HG03378 (cell line): ENCODE results near the gene PHF14.
"Not testable (repeated sequence)": the region's sequence is repeated elsewhere in the genome, so short reads cannot be mapped to it uniquely, and the experiment has no call there.

ENCODE experiments used
- ATAC-seq: cut with Tn5 transposase; IDR thresholded peaks from one replicate; pipeline ENCODE4 v1.9.1; 2021; ENCODE audit warnings: mild to moderate bottlenecking, moderate library complexity; ENCODE audit not compliant: unreplicated experiment

PHF14 gene

DNA sequence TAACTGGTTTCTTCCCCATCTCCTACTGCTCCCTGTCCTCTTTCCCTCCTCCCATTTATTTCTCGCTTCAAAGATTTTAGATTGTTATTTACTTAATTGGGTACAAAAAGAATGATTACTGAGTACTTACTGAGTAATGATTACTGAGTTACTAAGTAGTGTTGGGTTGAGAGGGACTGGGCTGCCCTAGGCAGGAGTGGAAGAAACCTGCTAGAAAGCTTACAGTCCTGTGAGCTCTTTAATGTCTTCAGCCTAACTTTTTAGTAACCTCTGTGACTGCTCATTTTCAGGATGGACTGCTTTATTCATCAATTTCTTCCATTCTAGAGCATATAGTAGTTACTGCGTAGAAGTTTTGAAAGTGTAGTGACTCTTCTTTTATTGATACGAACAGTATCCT, 7.6 kb downstream of the PHF14 start:
- no peak for ATAC-seq

DNA sequence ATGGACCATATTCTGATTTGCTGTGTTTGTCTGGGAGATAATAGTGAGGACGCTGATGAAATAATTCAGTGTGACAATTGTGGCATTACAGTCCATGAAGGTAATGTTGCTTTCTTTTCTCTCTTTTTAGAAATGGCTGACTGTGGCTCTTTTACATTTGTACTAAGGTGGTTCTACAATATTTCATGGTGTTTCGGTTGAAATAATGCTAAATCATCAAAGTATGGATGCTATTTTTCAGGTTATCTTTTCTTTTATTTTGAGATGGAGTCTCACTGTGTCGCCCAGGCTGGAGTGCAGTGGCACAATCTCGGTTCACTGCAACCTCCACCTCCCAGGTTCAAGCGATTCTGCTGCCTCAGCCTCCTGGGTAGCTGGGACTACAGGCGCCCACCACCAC, 17.1 kb downstream of the PHF14 start:
- ATAC-seq, result not testable (repeated sequence)

DNA sequence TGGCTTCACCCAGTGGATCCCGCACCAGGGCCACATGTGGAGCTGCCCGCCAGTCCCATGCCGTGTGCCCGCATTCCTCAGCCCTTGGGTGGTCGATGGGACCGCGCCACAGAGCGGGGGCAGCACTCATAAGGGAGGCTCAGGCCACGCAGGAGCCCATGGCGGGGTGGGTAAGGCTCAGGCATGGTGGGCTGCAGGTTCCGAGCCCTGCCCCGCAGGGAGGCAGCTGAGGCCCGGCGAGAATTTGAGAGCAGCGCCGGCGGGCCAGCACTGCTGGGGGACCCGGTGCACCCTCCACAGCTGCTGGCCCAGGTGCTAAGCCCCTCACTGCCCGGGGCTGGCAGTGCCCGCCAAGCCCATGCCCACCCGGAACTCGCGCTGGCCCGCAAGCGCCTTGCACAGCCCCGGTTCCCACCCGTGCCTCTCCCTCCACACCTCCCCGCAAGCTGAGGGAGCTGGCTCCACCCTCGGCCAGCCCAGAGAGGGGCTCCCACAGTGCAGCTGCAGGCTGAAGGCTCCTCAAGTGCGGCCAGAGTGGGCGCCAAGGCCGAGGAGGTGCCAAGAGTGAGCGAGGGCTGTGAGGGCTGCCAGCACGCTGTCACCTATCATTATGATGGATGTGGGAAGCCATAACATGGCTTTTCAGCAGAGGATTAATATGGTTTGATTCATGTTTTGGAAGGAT, 22.0 kb downstream of the PHF14 start:
- ATAC-seq, result not testable (repeated sequence)

DNA sequence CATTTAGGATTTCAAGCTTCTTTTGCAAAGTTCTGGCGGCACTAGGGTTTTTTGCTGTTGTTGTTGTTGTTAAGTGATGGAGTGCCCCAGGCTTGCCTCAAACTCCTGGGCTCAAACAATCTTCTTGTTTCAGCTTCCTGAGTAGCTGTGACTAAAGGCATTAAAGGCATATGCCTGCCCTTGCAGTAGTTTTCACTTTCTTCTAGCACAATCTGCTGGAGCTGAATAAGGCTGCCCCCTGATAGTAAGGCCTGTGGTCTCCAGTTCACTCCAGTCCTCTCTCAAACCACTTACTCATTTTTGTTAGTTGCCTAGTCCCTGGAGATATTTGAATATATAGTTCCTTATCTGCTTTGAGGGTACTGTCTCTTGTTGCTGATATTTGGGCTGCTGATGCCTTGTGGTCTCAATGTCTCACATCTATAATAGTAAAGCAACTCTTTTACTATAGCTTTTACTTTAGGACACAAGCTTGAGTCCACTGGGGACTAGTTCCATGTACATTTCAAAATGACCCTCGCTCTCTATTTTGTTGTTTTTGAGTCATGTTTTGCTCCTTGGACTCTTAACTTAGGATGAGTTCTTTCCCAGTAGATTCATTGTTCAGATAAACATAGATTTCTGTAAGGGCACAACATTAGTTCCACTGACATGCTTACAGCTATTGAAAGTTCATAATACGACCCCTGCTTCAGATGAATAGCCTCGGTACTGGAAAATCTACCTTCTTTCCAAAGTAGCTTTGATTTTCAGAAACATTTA, 25.5 kb downstream of the PHF14 start:
- no peak for ATAC-seq

DNA sequence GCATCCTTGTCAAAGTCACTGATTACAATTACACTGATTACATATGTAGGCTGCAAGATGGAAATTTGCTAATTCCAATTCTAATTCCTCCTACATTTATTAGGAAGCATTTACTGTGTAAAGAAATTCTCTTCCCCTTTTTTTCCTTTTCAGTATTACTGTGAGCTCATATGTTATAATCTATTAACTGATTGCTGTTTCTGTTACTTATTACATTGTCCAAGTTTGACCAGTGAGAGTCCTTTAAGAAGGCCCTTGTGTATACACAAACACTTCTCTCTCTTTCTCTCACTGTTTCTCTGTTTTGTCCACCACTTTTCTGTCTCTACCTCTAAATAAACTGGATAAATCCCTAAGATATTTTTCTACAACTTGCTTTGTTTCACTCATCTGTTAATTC, 31.5 kb downstream of the PHF14 start:
- ATAC-seq, result peak; percentile 67

DNA sequence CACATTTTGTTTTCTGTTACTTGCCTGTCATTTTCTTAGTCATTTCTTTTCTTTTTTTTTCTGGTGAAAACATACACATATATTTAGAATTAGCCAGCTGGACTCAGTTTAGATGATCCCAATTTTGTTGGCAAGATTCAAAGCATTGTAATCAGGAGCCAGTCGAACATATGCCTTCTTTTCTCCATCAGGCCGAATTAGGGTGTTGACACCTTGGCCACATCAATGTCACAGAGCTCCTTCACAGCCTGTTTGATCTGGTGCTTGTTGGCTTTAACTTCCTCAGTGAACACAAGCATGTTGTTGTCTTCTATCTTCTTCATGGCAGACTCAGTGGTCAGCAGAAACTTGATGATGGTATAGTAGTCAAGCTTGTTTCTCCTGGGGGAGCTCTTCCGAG, 32.6 kb downstream of the PHF14 start:
- ATAC-seq, result no peak

DNA sequence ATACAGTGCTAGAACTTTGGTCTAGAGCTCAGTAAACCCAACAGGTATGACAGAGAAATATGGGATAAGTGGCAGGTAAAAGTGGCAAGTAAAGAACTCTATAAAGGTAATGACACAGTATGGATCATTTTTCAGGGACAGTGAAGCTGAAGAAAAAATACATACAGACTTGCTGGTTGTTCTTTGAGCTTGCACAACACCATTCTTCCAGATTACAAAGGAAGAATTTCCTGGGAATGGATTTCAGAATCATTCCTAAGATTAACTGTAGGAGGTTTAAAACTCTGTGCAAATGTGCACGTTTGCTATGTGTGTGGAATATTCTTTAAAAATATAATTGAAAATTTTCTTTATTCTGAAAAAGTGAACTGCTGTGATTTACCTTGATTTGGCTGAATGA, 36.0 kb downstream of the PHF14 start:
- no peak for ATAC-seq

DNA sequence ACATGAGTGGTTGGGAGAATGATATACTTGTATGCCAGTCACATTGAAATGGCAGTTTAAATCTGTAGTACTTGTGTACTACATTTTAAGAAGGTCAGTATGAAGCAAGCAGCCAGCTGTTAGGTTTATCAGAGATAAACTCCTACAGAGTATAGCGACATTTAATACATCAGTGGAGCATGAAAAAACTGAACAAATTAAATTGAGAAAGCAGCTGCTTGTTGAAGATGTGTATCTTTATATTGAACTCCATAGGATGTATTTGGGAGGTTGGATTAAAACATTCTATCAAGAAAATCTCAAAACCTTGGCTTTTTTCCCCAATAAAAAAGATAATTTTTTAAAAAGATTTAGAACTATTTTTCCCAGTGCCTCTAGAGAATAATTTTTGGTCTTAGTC, 47.8 kb downstream of the PHF14 start:
- no peak for ATAC-seq

DNA sequence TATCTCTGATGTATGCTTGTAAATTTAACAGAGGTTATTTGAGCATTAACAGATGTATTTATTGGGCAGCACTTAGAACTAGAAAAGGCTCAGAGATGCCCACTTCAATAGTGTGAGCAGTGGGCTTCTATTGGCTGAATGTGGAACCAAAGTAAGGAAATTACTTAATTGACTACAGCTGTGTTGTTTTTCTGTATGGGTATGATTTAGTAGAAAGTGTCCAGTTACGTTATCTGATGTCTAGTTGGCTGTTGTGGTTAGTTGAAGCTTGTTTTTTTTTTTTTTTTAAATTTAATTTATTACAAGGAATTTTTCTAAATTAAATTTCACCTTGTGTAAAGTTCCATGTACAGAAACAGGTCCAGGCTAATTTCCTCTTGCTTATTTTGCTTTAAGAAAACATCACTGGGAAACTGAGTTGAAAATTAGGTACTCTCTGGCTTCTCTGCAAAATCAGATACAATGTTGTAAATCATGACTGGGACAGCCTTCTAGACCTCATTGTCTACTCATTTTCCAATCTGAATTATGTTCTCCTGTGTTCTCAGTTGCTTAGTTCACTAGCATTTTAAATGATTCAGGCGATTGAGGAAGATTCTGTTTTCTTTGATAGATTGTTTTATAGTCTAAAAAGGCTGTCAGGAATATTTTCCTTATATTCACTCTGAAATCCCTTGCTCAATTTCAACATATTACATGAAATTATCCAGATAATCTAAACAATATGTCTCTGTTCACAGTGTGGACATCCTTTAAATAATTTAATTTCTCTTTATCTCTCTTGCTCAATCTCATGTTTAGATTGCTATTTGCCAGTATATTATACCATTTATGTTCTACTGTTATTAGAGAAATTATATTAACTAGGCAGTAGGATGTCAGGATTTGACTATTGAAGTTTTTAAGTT, 53.0 kb downstream of the PHF14 start:
- ATAC-seq, result no peak

DNA sequence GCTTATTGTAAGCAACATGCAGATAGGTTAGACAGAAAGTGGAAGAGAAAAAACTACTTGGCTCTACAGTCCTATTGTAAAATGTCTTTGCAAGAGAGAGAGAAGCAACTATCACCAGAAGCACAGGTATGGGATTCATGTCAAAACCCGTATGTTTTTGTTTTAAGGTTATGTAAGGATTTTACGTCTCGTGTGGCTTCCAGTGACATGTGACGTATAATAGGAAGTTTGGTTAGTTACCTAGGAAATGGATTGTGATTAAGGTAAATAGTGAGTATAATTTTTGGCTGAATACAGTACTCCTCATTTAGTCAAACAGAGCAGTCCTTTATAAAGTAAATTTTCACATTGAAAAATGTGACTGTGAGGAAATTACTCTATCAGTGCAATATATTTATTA, 62.0 kb downstream of the PHF14 start:
- ATAC-seq, result no peak

DNA sequence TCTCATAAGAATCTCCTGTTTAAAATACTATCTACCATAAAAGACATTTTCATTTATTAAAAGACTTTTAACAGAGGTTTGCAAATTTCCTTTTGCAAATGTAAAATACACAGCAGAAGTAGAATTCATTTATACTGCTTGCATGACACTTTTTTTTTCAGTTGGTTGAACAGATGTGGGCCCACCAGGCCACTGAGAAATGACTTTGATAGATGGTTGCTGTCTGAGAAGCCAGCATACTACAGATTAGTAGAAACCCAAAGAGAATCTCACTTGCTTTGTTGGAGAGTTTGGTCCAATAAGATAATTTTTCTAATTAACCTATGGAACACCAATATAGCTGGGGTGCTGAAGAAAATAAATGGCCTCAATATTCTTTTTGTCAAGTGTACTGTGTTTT, 66.3 kb downstream of the PHF14 start:
- no peak for ATAC-seq

DNA sequence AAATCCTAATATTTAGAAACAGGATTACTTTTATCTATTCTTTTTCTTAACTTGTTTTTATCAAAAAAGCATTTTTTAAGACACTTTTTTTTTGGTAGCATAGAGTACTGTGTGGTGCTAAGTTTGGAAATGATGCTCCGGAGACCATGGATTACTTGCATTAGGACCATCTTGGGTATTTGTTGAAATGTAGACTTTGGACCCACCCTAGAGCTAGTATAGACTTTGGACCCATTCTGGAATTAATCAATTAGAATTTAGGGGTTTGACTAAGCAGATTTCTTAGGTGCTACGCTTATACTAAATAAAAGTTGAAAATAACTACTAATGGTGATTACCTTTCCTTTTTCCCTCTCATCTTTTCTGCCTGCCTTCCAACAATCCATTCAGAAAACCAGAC, 80.4 kb downstream of the PHF14 start:
- no peak for ATAC-seq

DNA sequence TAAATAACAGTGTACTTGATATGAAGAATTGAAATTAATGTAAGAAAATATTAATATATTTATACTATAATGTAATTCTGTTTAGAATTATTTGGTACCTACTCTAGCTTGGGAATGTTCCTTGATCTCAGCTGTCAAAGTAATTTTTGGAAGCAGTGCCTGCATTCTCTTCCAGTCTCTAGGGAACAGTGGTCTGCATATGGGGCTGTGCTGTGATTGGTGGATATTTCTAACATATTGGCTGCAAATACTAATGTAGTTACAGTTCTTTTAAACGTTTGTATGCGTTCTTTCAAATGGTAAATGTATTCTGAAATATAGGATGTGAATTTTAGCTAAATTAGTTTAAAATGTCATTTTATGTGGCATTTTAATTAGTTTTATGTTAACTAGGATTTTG, 87.2 kb downstream of the PHF14 start:
- ATAC-seq, result no peak

DNA sequence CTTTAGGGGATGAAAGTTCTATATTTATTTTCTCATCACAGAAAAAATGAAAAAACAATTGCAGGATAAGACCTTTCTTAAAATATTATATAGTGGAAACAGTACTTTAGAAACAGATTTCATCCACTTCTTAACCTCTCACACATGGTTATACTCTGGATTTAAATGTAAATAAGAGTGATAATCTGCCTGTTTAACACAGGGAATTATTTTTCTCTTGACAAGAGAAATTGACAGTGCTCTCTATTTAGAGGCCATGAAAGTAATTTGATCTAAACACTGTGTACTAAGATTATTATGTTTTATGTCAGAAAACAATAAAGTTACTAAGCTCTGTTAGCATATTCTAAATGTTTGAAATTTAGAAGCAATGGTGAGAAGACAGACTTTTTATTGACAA, 88.4 kb downstream of the PHF14 start:
- no peak for ATAC-seq

DNA sequence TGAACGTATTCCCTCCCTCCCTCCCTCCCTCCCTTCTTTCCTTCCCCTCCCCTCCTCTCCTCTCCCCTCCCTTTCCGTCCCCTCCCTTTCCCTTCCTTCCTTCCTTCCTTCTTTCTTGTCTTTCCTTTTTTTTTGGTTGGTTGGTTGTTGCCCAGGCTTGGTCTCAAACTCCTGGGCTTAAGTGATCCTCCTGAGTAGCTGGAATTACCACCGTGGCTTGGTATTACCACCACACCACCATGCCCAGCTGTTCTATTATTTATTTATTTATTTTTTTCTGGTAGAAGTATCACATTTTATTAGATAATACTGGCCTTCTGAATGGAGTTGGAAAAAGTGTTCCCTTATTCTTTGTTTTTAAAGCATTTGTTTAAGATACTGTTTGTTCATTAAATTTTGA, 95.9 kb downstream of the PHF14 start:
- no peak for ATAC-seq

DNA sequence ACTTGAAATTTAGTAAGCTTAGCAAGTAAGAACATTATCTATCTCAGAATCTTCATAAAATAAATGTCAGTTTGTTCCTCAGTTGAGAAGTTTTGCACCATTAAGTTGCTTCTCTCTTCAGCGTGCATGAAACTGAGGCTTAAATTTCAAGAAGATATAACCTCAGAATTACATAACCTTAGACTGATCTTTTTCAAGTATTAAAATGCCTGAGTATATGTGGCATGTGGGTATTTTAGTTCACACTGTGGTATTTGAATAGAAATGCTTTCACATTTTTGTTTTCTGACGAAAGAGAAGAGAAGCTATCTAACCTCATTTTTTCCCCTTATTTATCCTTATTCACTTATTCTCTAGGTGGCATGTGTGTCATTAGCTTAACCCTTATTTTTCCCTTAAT, 104.1 kb downstream of the PHF14 start:
- no peak for ATAC-seq

DNA sequence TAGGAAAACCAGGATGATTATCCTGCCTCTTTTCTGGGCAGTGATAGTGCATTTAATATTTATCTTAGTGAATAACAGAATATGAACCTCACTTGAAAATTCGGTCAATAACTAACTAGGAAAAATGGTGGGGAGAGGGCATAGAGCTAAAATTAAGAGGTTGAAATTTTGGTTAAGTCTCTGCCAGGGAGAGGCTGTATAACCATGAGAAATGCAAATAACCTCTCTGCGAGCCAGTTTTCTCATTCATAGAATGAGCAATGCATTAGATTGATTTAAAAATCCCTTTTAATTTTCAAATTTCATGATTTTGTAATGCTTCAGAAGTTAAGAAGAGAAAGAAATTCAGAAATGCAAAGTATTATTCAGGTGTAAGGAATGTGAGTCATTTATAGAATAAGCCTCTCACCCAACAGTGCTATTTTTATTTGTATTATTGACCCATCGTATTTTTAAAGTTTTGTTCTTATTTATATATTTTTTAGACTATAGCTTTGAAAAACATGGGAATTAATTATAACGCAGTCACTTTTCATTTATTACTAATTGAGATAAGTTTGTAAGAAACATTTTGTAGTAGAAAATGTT, 104.7 kb downstream of the PHF14 start:
- ATAC-seq, result peak; percentile 54

DNA sequence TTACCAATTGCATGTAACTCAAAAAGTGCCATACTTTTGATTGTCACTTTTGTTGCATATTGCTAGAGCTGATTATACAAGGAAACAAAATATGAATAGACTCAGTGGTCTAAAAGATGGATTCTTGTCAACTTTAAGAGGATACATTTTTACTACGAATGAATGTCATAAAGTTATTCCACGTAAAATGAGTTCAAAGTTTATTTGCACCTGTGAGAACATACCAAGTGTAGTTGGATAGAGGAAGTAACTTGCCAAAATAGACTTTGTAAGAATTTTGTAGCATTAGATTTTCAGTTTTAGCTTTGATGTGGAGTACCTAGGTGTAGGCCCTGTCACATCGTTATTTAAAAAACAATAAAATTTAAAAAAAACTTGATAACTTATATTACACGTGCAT, 106.2 kb downstream of the PHF14 start:
- no peak for ATAC-seq

DNA sequence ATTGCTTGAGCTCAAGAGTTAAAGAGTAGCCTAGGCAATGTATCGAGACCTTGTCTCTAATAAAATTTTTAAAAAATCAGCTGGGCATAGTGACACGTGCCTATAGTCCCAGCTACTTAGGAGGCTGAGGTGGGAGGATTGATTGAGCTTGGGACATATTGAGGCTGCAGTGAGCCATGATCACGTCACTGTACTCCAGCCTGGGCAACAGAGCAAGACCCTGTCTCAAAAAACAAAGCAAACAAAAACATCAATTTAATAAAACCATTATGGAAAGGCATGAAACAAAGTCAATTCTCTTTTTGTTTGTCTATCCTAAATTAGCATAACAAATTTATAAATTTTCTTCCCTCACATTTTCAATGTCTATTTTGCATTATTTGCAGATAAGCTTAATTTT, 108.4 kb downstream of the PHF14 start:
- ATAC-seq, result no peak

DNA sequence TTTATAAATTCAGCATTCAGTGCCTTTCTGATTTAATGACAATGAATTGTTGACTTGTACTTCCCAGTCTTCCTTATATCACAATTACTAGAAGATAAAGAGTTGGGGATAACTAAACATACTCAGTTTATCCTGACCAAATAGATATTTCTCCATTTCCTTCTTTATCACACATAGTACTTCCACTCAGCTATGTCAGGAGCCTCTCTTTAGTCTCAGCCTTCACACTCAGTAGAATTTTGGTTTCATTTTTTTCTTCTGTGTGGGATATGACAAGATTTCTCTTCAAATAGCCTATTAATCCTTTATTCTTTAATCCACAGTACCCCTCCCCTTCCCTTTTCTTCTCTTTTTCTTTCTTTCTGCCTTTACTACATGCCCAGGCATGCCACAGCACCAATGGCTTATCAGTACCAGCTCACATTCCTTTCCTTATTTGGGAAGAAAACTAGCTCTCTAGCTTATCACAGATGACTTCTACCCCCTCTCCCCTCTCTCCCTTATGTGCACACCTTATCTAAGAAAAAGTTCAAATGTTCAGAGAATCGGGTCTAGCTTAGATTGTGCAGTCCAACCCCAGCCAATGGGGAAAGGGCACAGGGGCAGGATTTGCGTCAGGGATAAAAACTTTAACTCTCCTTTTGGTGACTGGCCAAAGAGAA, 109.0 kb downstream of the PHF14 start:
- no peak for ATAC-seq

DNA sequence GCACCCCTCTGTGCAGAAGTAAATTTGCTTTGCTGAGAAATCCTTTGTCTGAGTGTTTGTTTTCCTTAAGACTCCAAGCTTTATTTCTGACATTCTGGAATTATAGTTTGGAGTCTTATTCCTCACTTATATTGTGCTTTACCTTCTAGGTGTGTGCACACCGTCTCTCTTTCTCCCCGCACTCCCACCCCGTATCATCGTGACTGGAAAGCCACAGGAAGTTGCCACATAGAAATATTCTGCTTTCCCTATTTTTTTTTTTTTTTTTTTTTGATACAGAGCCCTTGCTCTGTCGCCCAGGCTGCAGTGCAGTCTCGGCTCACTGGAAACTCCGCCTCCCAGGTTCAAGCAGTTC, 109.5 kb downstream of the PHF14 start:
- no peak for ATAC-seq
